SH-SY5Y (cell line): ENCODE data around the gene MFSD1.

ENCODE experiments used
- GATA2 ChIP-seq: IDR thresholded peaks from 2 replicates; pipeline ENCODE4 v1.6.1; 2011; ENCODE audit warnings: mild to moderate bottlenecking, low read depth, low read length
- GATA3 ChIP-seq: IDR thresholded peaks from 2 replicates; pipeline ENCODE4 v1.6.1; 2011; ENCODE audit warnings: low read depth, mild to moderate bottlenecking, low read length, moderate library complexity

MFSD1 gene

GRCh38 chr3:158823426-158823825 lies 21.6 kb downstream of the MFSD1 start:
- TF ChIP-seq GATA3: no peak
- peak; percentile 62 for TF ChIP-seq GATA2

- TF ChIP-seq GATA2 (no peak), GATA3 (no peak)
Measured at GRCh38 chr3:158827773-158828172, 25.9 kb downstream of the MFSD1 start.

GRCh38 chr3:158830391-158830790 lies 28.5 kb downstream of the MFSD1 start:
- TF ChIP-seq GATA3: no peak
- no peak for TF ChIP-seq GATA2

- TF ChIP-seq GATA2: no peak
- no peak for TF ChIP-seq GATA3
Measured at GRCh38 chr3:158831861-158832260, 30.0 kb downstream of the MFSD1 start.

GRCh38 chr3:158835631-158836030 lies 33.8 kb downstream of the MFSD1 start:
- no peak for TF ChIP-seq GATA3
- TF ChIP-seq GATA2: no peak

- TF ChIP-seq GATA2 (no peak), GATA3 (no peak)
Measured at GRCh38 chr3:158836312-158836711, 34.5 kb downstream of the MFSD1 start.

- TF ChIP-seq GATA3: no peak
- TF ChIP-seq GATA2: no peak
Measured at GRCh38 chr3:158837240-158837639, 35.4 kb downstream of the MFSD1 start.

GRCh38 chr3:158839966-158840365 lies 38.1 kb downstream of the MFSD1 start:
- TF ChIP-seq GATA2: no peak
- no peak for TF ChIP-seq GATA3

GRCh38 chr3:158841387-158841786 lies 39.5 kb downstream of the MFSD1 start:
- no peak for TF ChIP-seq GATA3
- TF ChIP-seq GATA2: no peak

- no peak for TF ChIP-seq GATA3
- TF ChIP-seq GATA2: no peak
Measured at GRCh38 chr3:158842976-158843375, 41.1 kb downstream of the MFSD1 start.

- TF ChIP-seq GATA3 (no peak), GATA2 (no peak)
Measured at GRCh38 chr3:158845765-158846350, 44.0 kb downstream of the MFSD1 start.

- no peak for TF ChIP-seq GATA2
- no peak for TF ChIP-seq GATA3
Measured at GRCh38 chr3:158846803-158847451, 45.1 kb downstream of the MFSD1 start.

- no peak for TF ChIP-seq GATA3
- TF ChIP-seq GATA2: no peak
Measured at GRCh38 chr3:158847452-158847821, 45.6 kb downstream of the MFSD1 start.

- TF ChIP-seq GATA2 (no peak), GATA3 (no peak)
Measured at GRCh38 chr3:158847885-158848284, 46.0 kb downstream of the MFSD1 start.

- TF ChIP-seq GATA2: no peak
- no peak for TF ChIP-seq GATA3
Measured at GRCh38 chr3:158849757-158850156, 47.9 kb downstream of the MFSD1 start.

- TF ChIP-seq GATA2 (no peak), GATA3 (no peak)
Measured at GRCh38 chr3:158859362-158859761, 57.5 kb downstream of the MFSD1 start.

GRCh38 chr3:158863247-158863646 lies 61.4 kb downstream of the MFSD1 start:
- TF ChIP-seq GATA2 (no peak), GATA3 (no peak)

GRCh38 chr3:158864492-158864891 lies 62.6 kb downstream of the MFSD1 start:
- TF ChIP-seq GATA3 (no peak), GATA2 (no peak)
